GM18502 (cell line): ENCODE data around the gene GRB10.

Source experiments
- ATAC-seq: cut with Tn5 transposase; IDR thresholded peaks from one replicate; pipeline ENCODE4 v1.9.1; 2021; ENCODE audit warnings: mild to moderate bottlenecking; ENCODE audit not compliant: unreplicated experiment, poor library complexity

Gene GRB10

GRCh38 chr7:50622821-50623220 is 159.9 kb downstream of the GRB10 start:
- no peak for ATAC-seq

DNA sequence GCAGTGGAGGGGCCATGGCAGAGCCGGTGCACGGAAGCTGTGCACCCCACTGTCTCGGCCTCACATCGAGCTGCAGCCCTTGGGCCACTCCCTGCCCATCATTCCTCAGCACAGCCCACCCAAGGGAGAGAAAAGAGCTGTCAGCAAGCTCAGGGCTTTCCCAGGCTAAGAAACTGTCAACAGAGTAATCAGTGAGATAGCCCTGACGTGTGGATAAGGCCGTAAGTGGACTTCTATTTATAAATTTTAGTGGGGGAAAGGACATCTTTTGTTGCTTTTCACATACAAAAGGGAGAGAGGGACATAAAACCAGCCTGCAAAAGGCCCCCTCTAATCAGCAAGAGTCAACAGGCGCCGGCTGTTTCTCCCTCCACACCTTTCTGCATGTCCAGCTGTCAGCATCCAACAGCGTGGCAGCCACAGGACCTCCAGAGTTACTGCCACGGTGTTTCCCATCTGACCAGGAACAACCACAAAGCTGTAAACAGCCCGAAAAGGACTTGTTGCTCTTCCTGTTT is 160.7 kb downstream of the GRB10 start:
- ATAC-seq = no peak

DNA sequence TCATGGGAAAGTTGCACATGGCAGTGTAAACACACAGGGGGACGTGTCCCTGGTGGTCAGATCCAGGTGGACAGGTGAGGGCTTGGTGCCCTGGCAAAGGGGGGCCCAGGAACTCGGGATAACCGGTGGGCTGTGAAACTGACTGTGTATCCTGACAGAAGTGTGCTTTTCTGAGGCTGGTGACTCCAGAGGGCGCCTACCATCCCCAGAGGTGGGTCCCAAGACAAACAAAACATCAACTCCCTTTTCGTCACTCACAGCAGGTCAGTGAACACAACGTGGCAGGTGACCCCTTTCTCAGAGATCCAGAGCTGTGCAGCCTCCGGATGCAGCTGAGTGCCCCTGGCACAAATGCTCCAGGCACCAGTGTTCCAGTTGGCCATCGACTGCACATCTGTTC is 161.5 kb downstream of the GRB10 start:
- no peak for ATAC-seq

DNA sequence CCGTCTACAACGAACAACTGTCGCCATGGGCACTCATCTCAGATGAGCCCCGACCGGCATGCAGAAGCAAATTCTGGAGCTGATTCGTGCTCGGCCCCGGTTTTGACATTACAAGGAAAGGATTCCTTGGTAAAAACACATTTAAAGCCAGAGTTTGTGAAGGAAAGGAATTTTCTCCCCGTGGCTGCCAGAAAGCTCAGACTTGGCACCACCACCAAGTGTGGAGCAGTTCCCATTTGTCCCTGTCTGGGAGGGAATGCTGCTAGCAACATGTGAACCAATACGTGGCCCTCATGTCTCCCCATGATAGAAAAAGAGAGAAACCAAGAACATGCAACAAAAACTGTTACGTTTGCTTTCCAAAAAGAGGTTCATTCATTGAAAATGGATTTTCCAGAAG is 162.3 kb downstream of the GRB10 start:
- ATAC-seq = no peak

- ATAC-seq = no peak
Observed at GRCh38 chr7:50619684-50620083, 163.0 kb downstream of the GRB10 start.

DNA sequence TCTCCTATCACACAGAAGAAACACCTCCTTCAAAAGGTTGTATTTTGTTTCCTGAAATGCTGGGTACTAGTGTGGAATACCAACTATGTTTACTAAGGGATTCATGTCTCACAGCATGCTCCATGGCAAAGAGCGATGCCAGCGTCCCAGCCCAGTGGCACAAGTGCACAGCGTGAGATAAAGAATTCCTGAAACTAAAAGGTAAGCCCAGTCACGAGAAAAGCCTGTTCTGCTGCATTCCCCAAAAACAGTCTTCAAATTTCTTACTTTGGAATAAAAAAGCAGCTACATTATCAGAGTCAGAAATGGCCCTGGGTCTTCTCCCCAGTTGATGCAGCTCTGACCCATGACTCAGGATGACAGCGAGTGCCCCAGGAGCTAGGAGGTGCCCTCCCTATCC is 164.4 kb downstream of the GRB10 start:
- no peak for ATAC-seq

DNA sequence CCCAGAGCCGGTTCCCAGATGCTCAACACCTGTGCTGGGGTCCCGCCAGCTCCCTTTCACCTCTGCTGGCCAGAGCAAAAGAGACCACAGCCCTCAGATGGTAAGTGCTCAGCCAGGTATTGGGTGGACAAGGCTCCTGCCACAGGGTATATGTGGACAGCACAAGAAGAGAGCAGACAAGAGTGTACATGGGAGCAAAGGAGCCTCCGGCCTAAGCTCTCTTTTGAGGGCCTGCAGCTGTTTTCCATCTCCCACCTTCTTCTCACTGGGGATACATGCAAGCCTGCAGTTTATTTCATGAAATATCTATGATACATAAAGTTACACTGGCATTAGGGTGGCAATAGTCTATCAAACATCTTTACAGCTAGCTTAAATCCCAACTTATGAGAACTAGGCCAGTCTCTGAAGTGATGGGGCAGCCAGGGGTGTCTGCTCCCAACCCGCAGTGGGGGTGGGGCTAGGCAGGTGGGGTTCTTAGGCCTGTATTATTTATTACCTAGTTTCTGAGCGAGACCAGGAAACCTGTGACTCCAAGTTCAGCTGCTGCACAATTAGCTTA is 167.1 kb downstream of the GRB10 start:
- ATAC-seq = no peak

GRCh38 chr7:50614721-50615518 is 167.8 kb downstream of the GRB10 start:
- no peak for ATAC-seq

DNA sequence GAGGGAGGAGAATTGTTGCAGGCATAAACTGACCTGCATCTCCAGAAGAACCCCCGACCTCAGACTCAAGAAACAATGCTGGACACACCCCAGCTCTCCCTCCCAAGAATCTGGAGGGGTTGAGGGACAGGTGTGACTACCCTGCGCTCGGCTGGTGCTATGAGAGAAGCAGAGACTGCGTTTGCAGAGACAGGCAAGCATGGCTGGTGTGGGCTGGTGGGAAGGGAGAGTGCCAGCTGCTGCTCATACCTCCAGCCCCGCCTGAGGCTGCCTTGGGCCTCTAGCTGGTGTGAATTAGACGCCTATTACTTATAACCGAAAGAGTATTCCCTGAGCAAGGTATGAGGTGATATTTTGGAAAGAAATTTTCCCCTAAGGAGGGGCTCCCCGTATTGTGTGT is 169.2 kb downstream of the GRB10 start:
- no peak for ATAC-seq

DNA sequence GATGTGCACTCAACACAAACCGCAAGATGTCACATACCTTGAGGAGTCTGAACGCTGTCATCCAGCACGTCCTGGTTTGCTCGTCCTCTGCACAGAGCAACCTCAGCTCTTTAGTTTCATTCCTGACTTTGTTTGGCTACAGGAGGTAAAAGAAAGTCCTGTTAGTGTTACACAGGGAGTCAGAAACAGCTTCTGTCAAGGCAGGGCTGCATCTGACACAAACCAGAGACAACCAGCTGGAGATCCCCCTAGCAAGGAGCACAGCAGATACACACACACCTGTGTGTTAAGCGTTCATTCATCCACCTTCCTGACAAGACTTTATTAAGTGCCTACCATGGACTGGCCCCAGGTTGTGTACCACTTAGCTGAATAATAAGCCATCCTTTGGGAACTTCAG is 170.0 kb downstream of the GRB10 start:
- ATAC-seq = no peak

- ATAC-seq = peak; percentile 75
Observed at GRCh38 chr7:50610521-50611277, 172.0 kb downstream of the GRB10 start.

GRCh38 chr7:50608196-50608906 is 174.3 kb downstream of the GRB10 start:
- no peak for ATAC-seq

GRCh38 chr7:50607524-50608125 is 175.1 kb downstream of the GRB10 start:
- ATAC-seq = no peak

- ATAC-seq = no peak
Observed at GRCh38 chr7:50605059-50605458, 177.6 kb downstream of the GRB10 start.

DNA sequence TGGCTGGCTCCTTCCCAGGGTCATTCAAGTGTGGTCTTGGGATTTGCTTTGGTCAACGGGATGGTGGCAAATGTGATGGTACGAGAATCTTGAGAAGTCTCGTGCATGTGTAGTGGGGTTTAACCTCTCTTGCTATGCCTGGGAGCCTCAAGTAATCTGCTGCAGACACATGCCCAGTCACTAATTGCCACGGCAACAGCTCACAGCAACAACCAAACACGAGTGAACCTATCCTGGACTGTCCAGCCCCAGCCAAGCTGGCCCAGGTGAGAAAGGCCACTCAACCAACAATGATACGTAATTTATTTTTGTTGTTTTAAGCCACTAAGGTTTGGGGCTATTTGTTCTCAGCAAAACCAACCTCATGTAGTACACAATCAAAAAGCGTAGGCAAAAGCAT is 179.4 kb downstream of the GRB10 start:
- ATAC-seq = no peak

GRCh38 chr7:50599385-50599784 is 183.3 kb downstream of the GRB10 start:
- ATAC-seq = no peak

DNA sequence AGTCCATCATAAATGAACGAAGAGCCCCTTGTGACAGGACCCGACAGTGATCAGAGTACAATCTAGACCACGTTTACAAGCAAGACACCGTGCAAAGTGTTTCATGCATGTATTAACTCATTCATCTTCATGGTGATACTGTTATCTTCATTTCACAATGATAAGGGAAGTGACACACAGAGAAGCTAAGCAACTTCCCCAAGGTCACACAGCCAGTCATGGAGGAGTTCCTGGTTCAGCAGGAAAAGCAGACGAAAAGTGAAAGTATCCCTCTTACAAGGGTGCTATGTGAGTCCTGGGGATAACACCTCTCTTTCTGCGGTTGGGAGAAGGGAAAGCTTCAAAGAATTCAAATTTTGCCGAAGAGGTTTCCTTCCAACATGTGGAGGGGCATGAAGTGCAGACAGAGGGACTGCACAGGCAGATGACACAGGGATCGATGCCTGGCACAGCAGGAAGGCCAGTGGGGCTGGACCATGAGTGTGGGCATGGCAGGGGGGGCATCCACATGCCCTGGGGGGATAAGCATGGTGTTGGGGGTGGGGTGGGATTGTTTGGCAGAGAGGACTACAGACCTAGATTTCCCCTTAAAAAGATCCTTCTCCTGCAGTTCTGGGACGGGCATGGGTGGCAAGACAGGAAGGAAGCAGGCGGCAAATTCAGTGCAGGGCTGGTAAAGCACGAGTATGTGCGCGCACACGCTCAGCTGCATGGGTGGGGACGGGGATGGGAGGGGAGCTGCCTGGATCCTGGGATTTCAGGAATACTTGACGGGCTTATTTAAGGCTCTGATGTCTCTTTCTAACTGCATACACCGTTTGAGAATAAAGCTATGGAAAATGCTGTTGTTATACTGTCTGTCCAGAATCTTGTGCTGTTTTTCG is 184.0 kb downstream of the GRB10 start:
- no peak for ATAC-seq

- no peak for ATAC-seq
Observed at GRCh38 chr7:50596484-50596883, 186.2 kb downstream of the GRB10 start.

DNA sequence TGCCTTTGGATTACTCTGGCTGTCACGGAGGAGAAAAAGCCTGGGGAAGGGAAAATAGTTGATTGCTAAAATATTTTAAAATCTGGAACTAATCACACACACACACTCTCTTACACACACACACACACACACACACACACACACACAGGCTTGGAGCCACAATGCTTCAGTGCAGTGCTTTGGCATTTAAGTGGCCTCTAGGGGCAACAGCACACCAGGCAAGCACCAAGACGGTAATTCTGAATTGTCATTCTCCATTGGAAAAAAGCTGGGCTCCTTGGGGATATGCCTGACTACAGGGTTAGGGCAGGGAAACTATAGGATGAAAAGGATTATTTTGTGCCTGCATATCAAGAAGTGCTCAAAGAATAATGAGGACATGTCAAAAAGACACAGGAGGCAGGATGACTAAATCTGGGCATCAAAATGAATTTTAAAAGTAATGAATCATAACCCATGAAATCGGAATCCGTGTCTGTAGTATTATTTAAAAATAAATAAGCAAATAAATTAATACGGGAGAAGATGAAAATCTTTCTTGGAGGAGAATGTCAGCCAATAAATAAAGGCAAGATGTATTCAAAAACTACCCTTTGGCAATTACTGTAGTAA is 187.1 kb downstream of the GRB10 start:
- ATAC-seq = peak; percentile 50
